ENCODE results near the gene ADAMTSL5. TPM values are rescaled to one million over a fixed set of nuclear protein-coding genes. Genes with fewer than 3 reads are reported as not detected.

ADAMTSL5 gene
- total and polyA plus RNA-seq, 2 of the 8 experiments (the other 6 are each of a cell fraction or from before 2014, with no cell fraction given): 0.82 to 0.99 TPM

GRCh38 chr19:1474765-1475351, 38.0 kb downstream of the ADAMTSL5 start:
- H2AK5ac ChIP-seq (ENCODE audit: low read depth, low read length): no peak overlapping the region
- no peak overlapping the region for H2BK20ac ChIP-seq (ENCODE audit: low read length)
- no peak overlapping the region for H4K91ac ChIP-seq (replicated peaks; ENCODE audit: insufficient read length, low read length)
- no peak overlapping the region for H2BK5ac ChIP-seq (ENCODE audit: low read depth, low read length)
- peaks cover 0 to 4% of the 10 kb centered on the region in 2 experiments; a peak in 1 of 4 replicates for H3K79me2 ChIP-seq (ENCODE audit: control insufficient read depth in 1 of 2, insufficient read depth in 2 of 2, low read length in 2 of 2)
- CTCF ChIA-PET (ENCODE audit: partially characterized antibody): interaction anchor here (0.5 to 2.4 kb wide), 11 partner anchors 9 to 103 kb away, joined by 3 to 9 read pairs (median 3); no protein-coding TSS in a partner anchor
- H3K27ac ChIP-seq (ENCODE audit: low read depth, low read length): no peak overlapping the region
- no peak overlapping the region for H3K23ac ChIP-seq (ENCODE audit: insufficient read length)
- no peak overlapping the region for H2BK15ac ChIP-seq (ENCODE audit: low read length)
- H3K27me3 ChIP-seq (replicated peaks in 1 of 4; ENCODE audit: control insufficient read depth in 3 of 4, extremely low read depth in 1 of 4, insufficient read depth in 3 of 4, low read length in 3 of 4): peaks cover 15 to 35% (median 33%) of the 10 kb centered on the region in 4 experiments
- peaks cover 17% of the 10 kb centered on the region for H3K23me2 ChIP-seq (ENCODE audit: low read depth, low read length)
- DNase-seq (ENCODE audit: low read depth in 1 of 2, low spot score in 2 of 2) (no peak), FAIRE-seq (no peak)
- H4K8ac ChIP-seq (ENCODE audit: extremely low read depth, insufficient read depth, low read length): no peak overlapping the region
- H2BK120ac ChIP-seq (replicated peaks; ENCODE audit: low read depth, low read length): no peak overlapping the region
- H3K9ac ChIP-seq (replicated peaks in 1 of 4; ENCODE audit: extremely low read depth in 1 of 4, low read depth in 3 of 4, low read length in 3 of 4): no peak overlapping the region; a peak in 1 of 7 replicates
- H3K56ac ChIP-seq (replicated peaks; ENCODE audit: insufficient read length, low read depth, low read length): no peak overlapping the region
- POLR2A ChIA-PET (ENCODE audit: partially characterized antibody): interaction anchor here (0.7 to 4.5 kb wide), 8 partner anchors 8 to 200 kb away, joined by 3 to 27 read pairs (median 4); partner anchors contain the start of gene FAM174C
- no peak overlapping the region for H4K5ac ChIP-seq (ENCODE audit: insufficient read length, low read depth, low read length)
- H3K4ac ChIP-seq (replicated peaks; ENCODE audit: insufficient read length, low read depth, low read length): no peak overlapping the region
- H4K20me1 ChIP-seq (replicated peaks in 1 of 2; ENCODE audit: control insufficient read depth in 1 of 2, insufficient read depth in 2 of 2, low read length in 2 of 2): peaks cover 20 to 45% of the 10 kb centered on the region in 2 experiments
- peaks cover 0 to 3% (median 1%) of the 10 kb centered on the region in 4 experiments; a peak in 2 of 8 replicates for H3K36me3 ChIP-seq (ENCODE audit: control insufficient read depth in 2 of 4, insufficient read depth in 4 of 4, low read length in 3 of 4)
- H3K9me3 ChIP-seq (ENCODE audit: insufficient read depth in 2 of 2, low read depth in 1 of 2, low read length in 1 of 2): no peaks in the 10 kb centered on the region
- H3K4me3 ChIP-seq (ENCODE audit: extremely low read depth in 1 of 4, insufficient read depth in 2 of 4, low read depth in 3 of 4, low read length in 4 of 4): no peak overlapping the region
- peaks cover 0 to 16% (median 11%) of the 10 kb centered on the region in 4 experiments; a peak in 5 of 7 replicates for H3K4me1 ChIP-seq (replicated peaks in 1 of 4; ENCODE audit: control insufficient read depth in 3 of 4, insufficient read depth in 4 of 4, low read length in 3 of 4)
- H3K18ac ChIP-seq (ENCODE audit: extremely low read depth, low read length): no peak overlapping the region
- H2BK12ac ChIP-seq (ENCODE audit: low read depth, low read length): no peak overlapping the region
- TF ChIP-seq, protein P1, sequence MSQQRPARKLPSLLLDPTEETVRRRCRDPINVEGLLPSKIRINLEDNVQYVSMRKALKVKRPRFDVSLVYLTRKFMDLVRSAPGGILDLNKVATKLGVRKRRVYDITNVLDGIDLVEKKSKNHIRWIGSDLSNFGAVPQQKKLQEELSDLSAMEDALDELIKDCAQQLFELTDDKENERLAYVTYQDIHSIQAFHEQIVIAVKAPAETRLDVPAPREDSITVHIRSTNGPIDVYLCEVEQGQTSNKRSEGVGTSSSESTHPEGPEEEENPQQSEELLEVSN (IDR thresholded peaks at IDR 0.05): 0 out of 2 replicates have a peak, but pooled peaks have one; percentile 16
- no peak for TF ChIP-seq RFX5 (IDR thresholded peaks at IDR 0.05; ENCODE audit: borderline replicate concordance, low read depth, low read length)
- 93% methylated on average over 17 of the region's 26 CpGs; no CpG with 5 or more reads in 1 of the 2 experiments for WGBS, 2 experiments (ENCODE audit: extremely low coverage in 1 of 2, insufficient coverage in 1 of 2, insufficient read length in 1 of 2, insufficient replicate concordance in 2 of 2, low coverage in 1 of 2, low lambda C conversion rate in 2 of 2, missing lambda C conversion rate in 1 of 2)
- no peak overlapping the region for H2AFZ ChIP-seq (ENCODE audit: low read length)
- H3K4me2 ChIP-seq (ENCODE audit: insufficient read depth in 1 of 2, low read depth in 2 of 2, low read length in 2 of 2): no peak overlapping the region
- H3K14ac ChIP-seq (ENCODE audit: insufficient read length): no peak overlapping the region
- H3K79me1 ChIP-seq (ENCODE audit: low read depth, low read length): peaks cover 2% of the 10 kb centered on the region; the same call in 1 of the 2 replicates
